ENCODE data around the gene TMEM245. TPM values are rescaled to one million over a fixed set of nuclear protein-coding genes. Genes with fewer than 3 reads are reported as not detected.

The TMEM245 gene
- total and polyA plus RNA-seq, 2 donors (not counting 3 experiments of a cell fraction or from before 2014, with no cell fraction given), result 44.2 to 48.0 TPM

- intact Hi-C loops (cut with micrococcal nuclease), result no loop called here
- CTCF ChIA-PET, result interaction anchor here (0.7 to 3.7 kb wide), 7 partner anchors 8 to 97 kb away, joined by 3 to 13 read pairs (median 4); partner anchors contain the start of gene TMEM245
Measured at GRCh38 chr9:109086221-109086620, 33.5 kb downstream of the TMEM245 start.

DNA sequence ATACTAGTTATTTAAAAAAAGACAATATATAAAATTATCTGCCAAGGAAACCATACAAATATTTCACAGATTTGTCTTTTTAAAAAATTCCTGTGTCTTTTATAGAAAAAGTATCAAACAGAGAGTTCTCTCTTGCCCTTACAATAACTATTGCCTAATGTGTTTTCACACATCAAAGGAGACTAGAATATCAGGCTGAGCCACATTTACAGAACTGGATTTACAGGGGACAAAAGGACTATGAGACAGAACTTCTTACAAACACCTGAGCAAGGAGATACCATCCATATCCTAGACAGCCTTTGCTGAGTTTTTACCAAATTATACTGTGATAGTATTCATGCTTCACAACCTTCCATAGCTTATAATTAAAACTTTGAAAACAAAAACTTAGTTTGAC is 34.2 kb downstream of the TMEM245 start:
- intact Hi-C loops (cut with micrococcal nuclease), result no loop called here
- no peak for DNase-seq (ENCODE audit: low read depth, low spot score)
- Histone ChIP-seq H3K4me1 (ENCODE audit: control insufficient read depth, extremely low read depth, insufficient read depth, low read length) (no peaks in the 10 kb centered on the region), H3K79me2 (ENCODE audit: control insufficient read depth, insufficient read depth, low read length) (no peaks in the 10 kb centered on the region), H2AFZ (ENCODE audit: low read depth, low read length) (no peak overlapping the region), H3K4me3 (replicated peaks in 1 of 3; ENCODE audit: insufficient read depth in 1 of 3, low read depth in 1 of 3, low read length in 3 of 3) (no peak overlapping the region), H3K9me1 (replicated peaks; ENCODE audit: control insufficient read depth, extremely low read depth, insufficient read depth, low read length) (no peaks in the 10 kb centered on the region), H3K27me3 (ENCODE audit: control insufficient read depth in 2 of 2, insufficient read depth in 2 of 2, low read length in 2 of 2) (no peaks in the 10 kb centered on the region), H3K9me3 (replicated peaks; ENCODE audit: control insufficient read depth, insufficient read depth, low read length) (no peaks in the 10 kb centered on the region), H3K4me2 (ENCODE audit: insufficient read depth, low read length) (no peak overlapping the region), H3K36me3 (ENCODE audit: control insufficient read depth in 2 of 2, extremely low read depth in 1 of 2, insufficient read depth in 2 of 2, low read length in 2 of 2) (peaks cover 2 to 5% of the 10 kb centered on the region in 2 experiments), H4K20me1 (replicated peaks; ENCODE audit: control insufficient read depth, extremely low read depth, insufficient read depth, low read length) (no peaks in the 10 kb centered on the region), H3K27ac (ENCODE audit: insufficient read depth, low read depth, low read length) (no peak overlapping the region), H3K9ac (replicated peaks; ENCODE audit: extremely low read depth, insufficient read depth, low read length) (no peak overlapping the region)
- no peak for FAIRE-seq
- ChIA-PET POLR2A (no interaction called here), CTCF (interaction anchor here (1.5 to 3.7 kb wide), 2 partner anchors 12 to 34 kb away, joined by 3 to 13 read pairs; partner anchors contain the start of gene TMEM245)
- TF ChIP-seq CTCF (IDR thresholded peaks at IDR 0.05; ENCODE audit: extremely low read depth in 1 of 2, insufficient read depth in 1 of 2, low read depth in 1 of 2, low read length in 2 of 2) (no peak), POLR2AphosphoS5 (IDR thresholded peaks at IDR 0.05; ENCODE audit: insufficient read depth, low read depth, low read length) (no peak), MYC (IDR thresholded peaks at IDR 0.05; ENCODE audit: low read depth, low read length) (no peak), FOS (IDR thresholded peaks at IDR 0.05; ENCODE audit: borderline replicate concordance, insufficient read depth, low read length) (no peak), EZH2 (IDR thresholded peaks at IDR 0.05; ENCODE audit: borderline replicate concordance, low read depth, low read length, severe bottlenecking) (no peak), MAX (IDR thresholded peaks at IDR 0.05; ENCODE audit: insufficient read depth, insufficient read length) (no peak), JUN (IDR thresholded peaks at IDR 0.05; ENCODE audit: borderline replicate concordance, insufficient read depth, insufficient read length, low read depth) (no peak), GATA2 (IDR thresholded peaks at IDR 0.05; ENCODE audit: insufficient read depth, insufficient read length, low read depth, low read length) (no peak), POLR2A (IDR thresholded peaks at IDR 0.05; ENCODE audit: low read depth, low read length) (no peak)
- dilution Hi-C loops (cut with MboI; ENCODE audit: extremely low pct_ligation_motif_present, low sequenced_read_pairs), result no loop called here
- BruUV-seq (replicated peaks), result no TSS peak

More at GRCh38 chr9:109086221-109086620, 33.5 kb downstream of the TMEM245 start:
- peaks cover 5 to 8% of the 10 kb centered on the region in 2 experiments for H3K36me3 ChIP-seq (ENCODE audit: control insufficient read depth in 2 of 2, extremely low read depth in 1 of 2, insufficient read depth in 2 of 2, low read length in 2 of 2)
- no peak overlapping the region for H3K9ac ChIP-seq (replicated peaks; ENCODE audit: extremely low read depth, insufficient read depth, low read length)
- POLR2A ChIA-PET, result no interaction called here
- H3K4me3 ChIP-seq (replicated peaks in 1 of 3; ENCODE audit: insufficient read depth in 1 of 3, low read depth in 1 of 3, low read length in 3 of 3), result no peak overlapping the region
- H3K79me2 ChIP-seq (ENCODE audit: control insufficient read depth, insufficient read depth, low read length), result no peaks in the 10 kb centered on the region
- no peaks in the 10 kb centered on the region for H4K20me1 ChIP-seq (replicated peaks; ENCODE audit: control insufficient read depth, extremely low read depth, insufficient read depth, low read length)
- no peaks in the 10 kb centered on the region for H3K4me1 ChIP-seq (ENCODE audit: control insufficient read depth, extremely low read depth, insufficient read depth, low read length)
- no peaks in the 10 kb centered on the region for H3K27me3 ChIP-seq (ENCODE audit: control insufficient read depth in 2 of 2, insufficient read depth in 2 of 2, low read length in 2 of 2)
- dilution Hi-C loops (cut with MboI; ENCODE audit: extremely low pct_ligation_motif_present, low sequenced_read_pairs), result no loop called here
- no peaks in the 10 kb centered on the region for H3K9me1 ChIP-seq (replicated peaks; ENCODE audit: control insufficient read depth, extremely low read depth, insufficient read depth, low read length)
- TF ChIP-seq FOS (IDR thresholded peaks at IDR 0.05; ENCODE audit: borderline replicate concordance, insufficient read depth, low read length), result peak; percentile 42
- TF ChIP-seq MAX (IDR thresholded peaks at IDR 0.05; ENCODE audit: insufficient read depth, insufficient read length), result no peak
- TF ChIP-seq JUN (IDR thresholded peaks at IDR 0.05; ENCODE audit: borderline replicate concordance, insufficient read depth, insufficient read length, low read depth), result peak; percentile 35
- TF ChIP-seq MYC (IDR thresholded peaks at IDR 0.05; ENCODE audit: low read depth, low read length), result no peak
- BruUV-seq (replicated peaks), result no TSS peak
- H3K27ac ChIP-seq (ENCODE audit: insufficient read depth, low read depth, low read length), result no peak overlapping the region
- FAIRE-seq, result no peak
- no peak overlapping the region for H2AFZ ChIP-seq (ENCODE audit: low read depth, low read length)
- DNase-seq (ENCODE audit: low read depth, low spot score), result peak; percentile 65
- H3K4me2 ChIP-seq (ENCODE audit: insufficient read depth, low read length), result no peak overlapping the region
- no peaks in the 10 kb centered on the region for H3K9me3 ChIP-seq (replicated peaks; ENCODE audit: control insufficient read depth, insufficient read depth, low read length)
